Prostate gland (tissue), 2 donors: ENCODE results near the gene KIF1B.

Experiments
- CTCF ChIP-seq, 4 experiments: fragments of 200-600 bp in 2 of 4; fragments of 450-650 bp in 2 of 4; sonication (generic) in 2 of 4; IDR thresholded peaks; 1 replicate in 3 of 4; 2 replicates in 1 of 4; pipeline ENCODE4 v1.5.1; 2016 to 2019; ENCODE audit warnings: antibody characterized with exemption in 4 of 4, mild to moderate bottlenecking in 2 of 4, moderate library complexity in 2 of 4
- POLR2A ChIP-seq: fragments of 450-650 bp; IDR thresholded peaks from one replicate; pipeline ENCODE4 v1.6.1; 2016; ENCODE audit warnings: antibody characterized with exemption, mild to moderate bottlenecking
- POLR2AphosphoS5 ChIP-seq: sonication (generic); formaldehyde crosslinking; IDR thresholded peaks from one replicate; pipeline ENCODE4 v1.6.1; 2017; ENCODE audit warnings: antibody characterized with exemption

- peak; percentile 98 to 99 (median 98) for TF ChIP-seq CTCF (IDR thresholded peaks at IDR 0.05)
- TF ChIP-seq POLR2AphosphoS5 = peak; percentile 42
- TF ChIP-seq POLR2A = peak; percentile 33
Measured at GRCh38 chr1:10430216-10431069, 220.1 kb downstream of the KIF1B start, which contains the start of gene CENPS.
